Activated CD4-positive, alpha-beta T cell treated with anti-CD3 and anti-CD28 coated beads, Interleukin-2, Interleukin-4, amounts not matched to agents 100 ng/mL and 50 ng/mL, durations not matched to agents 16 hours and 8 hours (primary cell): ENCODE data around the gene NEK11.

Experiments used
- DNase-seq: peaks from one replicate; pipeline ENCODE4 v3.0.0-alpha.2; 2020; ENCODE audit warnings: low spot score

Gene NEK11

GRCh38 chr3:131141770-131142169 lies 115.1 kb downstream of the NEK11 start:
- no peak for DNase-seq

GRCh38 chr3:131142580-131142979 lies 115.9 kb downstream of the NEK11 start:
- no peak for DNase-seq

- no peak for DNase-seq
These were observed 117.1 kb downstream of the NEK11 start for GRCh38 chr3:131143802-131144201.

- DNase-seq = no peak
These were observed 120.9 kb downstream of the NEK11 start for GRCh38 chr3:131147534-131147933.

- DNase-seq = no peak
These were observed 131.8 kb downstream of the NEK11 start for GRCh38 chr3:131158434-131158833.

GRCh38 chr3:131162516-131162915 lies 135.8 kb downstream of the NEK11 start:
- no peak for DNase-seq

- DNase-seq = no peak
These were observed 141.2 kb downstream of the NEK11 start for GRCh38 chr3:131167867-131168266.

GRCh38 chr3:131169331-131169730 lies 142.7 kb downstream of the NEK11 start:
- no peak for DNase-seq

GRCh38 chr3:131172502-131173200 lies 146.0 kb downstream of the NEK11 start:
- DNase-seq = no peak

- DNase-seq = peak; percentile 47
These were observed 148.1 kb downstream of the NEK11 start for GRCh38 chr3:131174752-131175151.

GRCh38 chr3:131178710-131179375 lies 152.2 kb downstream of the NEK11 start:
- DNase-seq = no peak

- no peak for DNase-seq
These were observed 166.0 kb downstream of the NEK11 start for GRCh38 chr3:131192701-131193100.

- DNase-seq = no peak
These were observed 167.1 kb downstream of the NEK11 start for GRCh38 chr3:131193641-131194238.

- DNase-seq = no peak
These were observed 168.1 kb downstream of the NEK11 start for GRCh38 chr3:131194816-131195215.

- DNase-seq = no peak
These were observed 174.0 kb downstream of the NEK11 start for GRCh38 chr3:131200636-131201199.

GRCh38 chr3:131216330-131216729 lies 189.7 kb downstream of the NEK11 start:
- no peak for DNase-seq

- DNase-seq = no peak
These were observed 190.1 kb downstream of the NEK11 start for GRCh38 chr3:131216801-131217200.

- no peak for DNase-seq
These were observed 190.6 kb downstream of the NEK11 start for GRCh38 chr3:131217296-131217741.

GRCh38 chr3:131218196-131218595 lies 191.5 kb downstream of the NEK11 start:
- DNase-seq = no peak

- DNase-seq = no peak
These were observed 195.1 kb downstream of the NEK11 start for GRCh38 chr3:131221731-131222130.

GRCh38 chr3:131222599-131222998 lies 195.9 kb downstream of the NEK11 start:
- no peak for DNase-seq

- DNase-seq = no peak
These were observed 197.0 kb downstream of the NEK11 start for GRCh38 chr3:131223373-131224289.
